ENCODE results near the gene UVRAG. TPM values are rescaled to one million over a fixed set of nuclear protein-coding genes. Genes with fewer than 3 reads are reported as not detected.

UVRAG gene
- total and polyA plus RNA-seq, 9 donors = 10.1 to 26.7 (median 19.2) TPM

DNA sequence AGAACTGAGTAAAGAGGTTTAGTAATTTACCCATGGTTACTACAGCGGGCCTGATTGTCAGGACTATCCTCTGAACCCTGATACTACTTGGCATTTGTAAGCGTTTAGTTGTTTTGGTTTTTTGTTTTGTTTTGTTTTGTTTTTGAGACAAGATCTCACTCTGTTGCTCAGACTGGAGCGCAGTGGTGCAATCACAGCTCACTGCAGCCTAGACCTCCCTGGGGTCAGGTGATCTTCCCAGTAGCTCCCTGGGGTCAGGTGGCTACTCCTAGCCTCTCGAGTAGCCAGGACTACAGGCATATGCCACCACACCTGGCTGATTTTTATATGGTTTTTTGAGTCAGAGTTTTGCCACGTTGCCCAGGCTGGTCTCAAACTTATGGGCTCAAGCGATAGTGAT lies 272.7 kb downstream of the UVRAG start:
- Histone ChIP-seq H3K27ac (no peak overlapping the region), H3K4me1 (ENCODE audit: insufficient read depth) (peaks cover 3% of the 10 kb centered on the region), H3K9me3 (no peaks in the 10 kb centered on the region), H3K4me3 (no peak overlapping the region), H3K36me3 (no peaks in the 10 kb centered on the region), H3K27me3 (no peaks in the 10 kb centered on the region)
- WGBS, 3 donors = 68 to 91% (median 82%) methylated on average over 6 of the region's 6 CpGs
- intact Hi-C loops (cut with DNase I) = no loop called here
- TF ChIP-seq, protein P1, sequence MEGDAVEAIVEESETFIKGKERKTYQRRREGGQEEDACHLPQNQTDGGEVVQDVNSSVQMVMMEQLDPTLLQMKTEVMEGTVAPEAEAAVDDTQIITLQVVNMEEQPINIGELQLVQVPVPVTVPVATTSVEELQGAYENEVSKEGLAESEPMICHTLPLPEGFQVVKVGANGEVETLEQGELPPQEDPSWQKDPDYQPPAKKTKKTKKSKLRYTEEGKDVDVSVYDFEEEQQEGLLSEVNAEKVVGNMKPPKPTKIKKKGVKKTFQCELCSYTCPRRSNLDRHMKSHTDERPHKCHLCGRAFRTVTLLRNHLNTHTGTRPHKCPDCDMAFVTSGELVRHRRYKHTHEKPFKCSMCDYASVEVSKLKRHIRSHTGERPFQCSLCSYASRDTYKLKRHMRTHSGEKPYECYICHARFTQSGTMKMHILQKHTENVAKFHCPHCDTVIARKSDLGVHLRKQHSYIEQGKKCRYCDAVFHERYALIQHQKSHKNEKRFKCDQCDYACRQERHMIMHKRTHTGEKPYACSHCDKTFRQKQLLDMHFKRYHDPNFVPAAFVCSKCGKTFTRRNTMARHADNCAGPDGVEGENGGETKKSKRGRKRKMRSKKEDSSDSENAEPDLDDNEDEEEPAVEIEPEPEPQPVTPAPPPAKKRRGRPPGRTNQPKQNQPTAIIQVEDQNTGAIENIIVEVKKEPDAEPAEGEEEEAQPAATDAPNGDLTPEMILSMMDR (IDR thresholded peaks at IDR 0.05) = no peak
- TF ChIP-seq POLR2A (IDR thresholded peaks at IDR 0.05) (no peak), EP300 (IDR thresholded peaks at IDR 0.05) (no peak)
- no peak for DNase-seq

DNA sequence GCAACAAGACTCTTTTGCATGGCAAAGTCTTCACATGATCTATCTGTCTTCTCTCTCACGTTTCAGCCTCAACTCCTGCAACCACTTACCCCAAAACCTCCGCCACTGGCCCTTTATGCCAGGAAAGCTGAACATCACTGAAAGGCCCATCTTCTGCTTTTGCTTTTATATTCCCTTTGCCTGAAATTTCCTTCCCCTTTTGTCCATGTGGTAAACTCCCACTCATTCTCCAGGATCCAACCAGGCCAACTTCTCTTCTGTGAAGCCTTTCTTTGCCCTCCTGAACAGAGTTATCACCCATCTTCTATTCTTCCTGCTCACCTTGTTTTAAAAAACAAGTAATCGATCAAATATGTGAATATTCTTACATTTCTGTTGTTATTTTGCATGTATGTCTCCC lies 273.5 kb downstream of the UVRAG start:
- H3K4me3 ChIP-seq = no peak overlapping the region
- H3K36me3 ChIP-seq = no peaks in the 10 kb centered on the region
- TF ChIP-seq POLR2A (IDR thresholded peaks at IDR 0.05) = no peak
- WGBS, 3 donors = 80 to 90% (median 85%) methylated on average over 3 of the region's 3 CpGs
- no peaks in the 10 kb centered on the region for H3K9me3 ChIP-seq
- H3K4me1 ChIP-seq (ENCODE audit: insufficient read depth) = peaks cover 3% of the 10 kb centered on the region
- intact Hi-C loops (cut with DNase I) = no loop called here
- no peak for DNase-seq
- H3K27ac ChIP-seq = no peak overlapping the region
- no peaks in the 10 kb centered on the region for H3K27me3 ChIP-seq

DNA sequence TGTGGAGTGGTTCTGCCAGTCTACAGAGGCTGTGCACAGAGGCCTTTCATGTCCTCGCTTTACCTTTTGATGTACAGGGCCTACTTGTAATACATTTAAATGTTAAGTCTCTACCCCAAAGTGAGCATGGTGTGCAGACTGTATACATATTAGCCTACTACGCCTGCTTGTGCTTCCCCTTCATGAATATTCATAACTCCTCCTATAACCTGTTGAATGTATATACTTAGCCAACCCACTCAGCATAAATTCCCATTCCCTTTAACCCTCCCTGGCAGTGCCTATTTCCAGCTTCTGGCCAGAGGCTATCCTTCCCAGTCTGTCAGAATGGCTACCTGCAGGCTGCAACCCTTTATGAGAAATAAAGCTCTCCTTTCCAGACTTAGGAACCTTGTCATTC lies 275.2 kb downstream of the UVRAG start:
- 94 to 98% (median 96%) methylated on average over 2 of the region's 2 CpGs for WGBS, 3 donors
- H3K4me1 ChIP-seq (ENCODE audit: insufficient read depth) = peaks cover 3% of the 10 kb centered on the region
- H3K9me3 ChIP-seq = no peaks in the 10 kb centered on the region
- no peaks in the 10 kb centered on the region for H3K36me3 ChIP-seq
- no peak overlapping the region for H3K4me3 ChIP-seq
- DNase-seq = no peak
- H3K27ac ChIP-seq = no peak overlapping the region
- TF ChIP-seq POLR2A (IDR thresholded peaks at IDR 0.05) (no peak), EP300 (IDR thresholded peaks at IDR 0.05) (no peak)
- TF ChIP-seq, protein P1 (IDR thresholded peaks at IDR 0.05) = no peak
- intact Hi-C loops (cut with DNase I) = no loop called here
- H3K27me3 ChIP-seq = no peaks in the 10 kb centered on the region

DNA sequence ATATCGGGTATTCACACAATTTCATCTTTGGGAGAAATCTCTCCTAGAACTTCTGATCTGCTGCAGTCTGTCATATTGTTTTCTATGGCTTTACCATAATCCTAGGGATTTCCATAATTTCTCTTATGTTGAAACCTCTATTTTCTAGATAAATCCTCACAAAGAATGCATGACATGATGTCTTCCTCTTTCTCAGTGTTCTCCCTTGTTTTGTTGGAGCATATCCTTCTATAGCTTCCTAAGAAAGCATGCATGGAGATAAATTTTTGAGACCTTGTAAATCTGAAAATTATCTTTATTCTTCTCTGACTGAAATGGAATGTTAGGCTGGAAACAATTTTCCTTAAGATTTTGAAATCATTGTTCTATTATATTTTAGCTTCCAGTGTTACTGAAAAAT lies 275.8 kb downstream of the UVRAG start:
- Histone ChIP-seq H3K36me3 (no peaks in the 10 kb centered on the region), H3K4me3 (no peak overlapping the region), H3K4me1 (ENCODE audit: insufficient read depth) (peaks cover 3% of the 10 kb centered on the region), H3K27ac (no peak overlapping the region), H3K9me3 (no peaks in the 10 kb centered on the region), H3K27me3 (no peaks in the 10 kb centered on the region)
- TF ChIP-seq EP300 (IDR thresholded peaks at IDR 0.05) = no peak
- TF ChIP-seq, protein P1 (IDR thresholded peaks at IDR 0.05) = no peak
- TF ChIP-seq POLR2A (IDR thresholded peaks at IDR 0.05) = no peak
- 95 to 100% (median 100%) methylated on average over 1 of the region's 1 CpG for WGBS, 3 donors
- DNase-seq = no peak
- intact Hi-C loops (cut with DNase I) = no loop called here

DNA sequence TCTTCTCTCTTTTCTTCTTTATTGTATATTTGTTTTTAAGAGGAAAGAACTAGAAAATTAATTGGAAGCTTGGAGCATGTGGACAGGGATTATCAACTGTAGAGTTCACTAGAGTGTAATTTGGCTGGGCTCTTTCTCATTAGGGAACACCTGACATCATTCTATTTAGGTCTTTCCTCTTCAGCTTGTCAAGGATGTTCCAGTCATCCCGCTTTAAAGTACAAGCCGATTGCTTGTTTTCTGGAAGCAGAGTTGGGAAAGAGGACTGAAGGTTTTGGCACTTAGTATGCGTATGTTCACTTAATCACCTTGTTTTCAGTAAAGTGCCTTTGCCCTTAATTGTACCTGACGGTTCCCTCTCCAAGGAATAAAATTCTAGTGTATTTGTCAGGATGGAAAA lies 279.7 kb downstream of the UVRAG start:
- Histone ChIP-seq H3K27me3 (no peaks in the 10 kb centered on the region), H3K27ac (no peak overlapping the region), H3K36me3 (no peaks in the 10 kb centered on the region), H3K4me3 (no peak overlapping the region), H3K4me1 (ENCODE audit: insufficient read depth) (no peaks in the 10 kb centered on the region), H3K9me3 (no peaks in the 10 kb centered on the region)
- intact Hi-C loops (cut with DNase I) = no loop called here
- 91 to 93% (median 91%) methylated on average over 4 of the region's 4 CpGs for WGBS, 3 donors
- TF ChIP-seq POLR2A (IDR thresholded peaks at IDR 0.05) = no peak
- no peak for DNase-seq

DNA sequence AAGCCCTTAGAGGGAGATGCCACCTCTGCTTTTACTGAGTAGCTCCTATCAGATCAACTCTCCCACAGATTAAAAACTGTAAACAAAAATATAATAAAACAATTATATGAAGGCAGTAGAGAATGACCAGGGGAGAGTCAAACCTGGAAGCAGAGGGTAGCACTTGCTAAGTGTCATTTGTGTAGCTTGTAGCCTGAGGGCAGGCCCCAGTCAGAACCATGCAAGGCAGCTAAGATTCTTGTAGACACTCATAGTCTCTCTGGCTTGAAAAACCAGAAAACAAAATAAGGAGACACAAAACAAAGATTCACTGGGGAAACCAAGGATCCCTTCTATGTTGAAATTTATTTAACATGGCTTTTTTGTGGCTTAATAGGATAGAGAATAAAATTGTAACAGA lies 280.9 kb downstream of the UVRAG start:
- TF ChIP-seq EP300 (IDR thresholded peaks at IDR 0.05) = no peak
- TF ChIP-seq, protein P1 (IDR thresholded peaks at IDR 0.05) = no peak

More for the DNA sequence above, 280.9 kb downstream of the UVRAG start:
- intact Hi-C loops (cut with DNase I) = no loop called here
- no peaks in the 10 kb centered on the region for H3K36me3 ChIP-seq
- H3K4me3 ChIP-seq = no peak overlapping the region
- H3K27ac ChIP-seq = no peak overlapping the region
- no peaks in the 10 kb centered on the region for H3K27me3 ChIP-seq
- H3K4me1 ChIP-seq (ENCODE audit: insufficient read depth) = no peaks in the 10 kb centered on the region
- no peaks in the 10 kb centered on the region for H3K9me3 ChIP-seq
- DNase-seq = no peak

Data from ovary (tissue), 9 donors.